Heart left ventricle (tissue), 13 donors: Measurements from ENCODE around the gene NDUFB11.

Source experiments
- CTCF ChIP-seq, 12 donors: fragments of 200-600 bp; sonication (generic) in 4 of 12; IDR thresholded peaks; one replicate each; pipeline versions ENCODE4 v1.5.0 to v1.8.0; 2018 to 2022; ENCODE audit warnings: antibody characterized with exemption in 12 of 12, mild to moderate bottlenecking in 5 of 12
- POLR2A ChIP-seq, 2 donors: fragments of 450-650 bp; IDR thresholded peaks; one replicate each; pipeline ENCODE4 v1.6.1; 2017; ENCODE audit warnings: antibody characterized with exemption in 2 of 2, mild to moderate bottlenecking in 2 of 2, moderate library complexity in 2 of 2
- donor health status: ischemic (EF 13 %, LVEDD 7.1; RV severe dilation, severe dysfunction).
- donor health status: DM: no; HTN: yes; CAD: no.
- donor health status: DM: no; HTN: no; CAD: no.
- donor health status: ischemic (EF 25% LVEDD 6.9; RV normal size, moderate dysfunction).
- donor health status: ischemic (EF 25% LVEDD 5.7; RV mildly dilated, moderate dysfunction).
- donor health status: ischemic (EF 35%, LVEDD 5.7; RV mildly dilated, moderate dysfunction).
- donor health status: nonischemic (EF 11% LVEDD 7.7; RV severe dilation, severe dysfunction).
- donor health status: DM: yes; HTN: yes; CAD: no.
- donor health status: PGD.
- donor health status: ischemic (EF 29% LVEDD 5.4; RV normal size, mild dysfunction).
- donor health status: nonischemic (EF 23%, LVEDD 6.1; RV moderate dilation, normal function).

- TF ChIP-seq POLR2A (IDR thresholded peaks at IDR 0.05) (no peak), CTCF (IDR thresholded peaks at IDR 0.05) (no peak)
Observed at GRCh38 chrX:47133493-47133892, 11.0 kb downstream of the NDUFB11 start.
